GM12801 (cell line): ENCODE data around the gene C11orf98.

Source experiments
- CTCF ChIP-seq: IDR thresholded peaks from one replicate; pipeline ENCODE4 v1.5.1; 2011; ENCODE audit warnings: control low read depth; ENCODE audit not compliant: insufficient read length; ENCODE audit errors: extremely low read depth

Gene C11orf98

DNA sequence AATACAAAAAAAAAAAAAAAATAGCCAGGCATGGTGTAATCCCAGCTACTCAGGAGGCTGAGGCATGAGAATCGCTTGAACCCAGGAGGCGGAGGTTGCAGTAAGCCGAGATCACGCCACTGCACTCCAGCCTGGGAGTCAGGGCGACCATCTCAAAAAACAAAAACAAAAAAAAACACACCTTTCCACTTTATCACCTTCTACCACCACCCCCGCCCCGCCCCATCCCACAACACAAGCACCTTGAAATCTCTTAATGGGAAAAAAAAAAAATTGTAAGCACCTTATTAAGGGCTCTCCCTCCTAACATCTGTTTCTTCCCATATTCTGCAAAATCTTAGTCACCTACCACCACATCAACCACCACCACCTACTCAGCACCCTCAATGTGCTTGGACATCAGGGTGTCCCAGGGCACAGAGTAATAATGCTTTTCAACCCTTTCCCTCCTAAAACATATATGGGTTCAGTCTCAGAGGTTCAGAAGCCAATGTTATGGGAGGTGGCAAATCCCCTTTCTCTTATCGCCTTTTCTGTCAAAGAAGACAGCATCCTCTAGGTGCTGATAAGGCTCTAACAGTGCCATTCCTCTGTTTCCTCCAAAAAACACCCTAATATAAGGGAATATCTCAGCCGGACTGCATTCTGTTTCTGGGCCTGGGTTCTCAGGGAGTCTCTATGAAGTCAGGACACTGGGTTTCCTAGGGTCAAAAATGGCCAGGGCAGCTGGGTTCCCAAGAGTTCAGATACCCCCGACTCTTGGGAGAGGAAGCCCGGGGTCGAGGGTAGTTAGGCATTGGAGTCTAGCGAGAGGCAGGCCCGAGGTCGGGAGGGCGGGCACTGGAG lies 12.6 kb downstream of the C11orf98 start:
- no peak for TF ChIP-seq CTCF

DNA sequence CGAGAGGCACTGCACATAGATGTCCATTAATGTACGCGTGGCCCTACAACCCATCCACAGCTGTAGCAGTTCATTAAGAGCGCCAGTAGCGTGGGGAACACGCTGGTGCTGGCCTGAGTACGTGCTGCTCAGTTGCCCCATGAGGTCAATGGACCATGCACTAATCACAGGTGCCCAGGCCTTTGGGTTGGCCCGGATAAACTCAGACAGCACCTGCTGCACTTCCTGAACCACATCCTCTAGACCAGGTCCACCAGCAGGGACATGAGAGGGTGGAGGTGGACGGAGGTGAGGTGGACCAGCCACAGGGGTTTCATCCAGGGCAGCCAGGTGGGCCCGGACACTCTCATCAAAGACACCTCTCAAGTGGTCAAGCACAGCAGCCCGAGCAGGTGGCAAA lies 15.5 kb downstream of the C11orf98 start:
- no peak for TF ChIP-seq CTCF

GRCh38 chr11:62648967-62649364 lies 16.0 kb downstream of the C11orf98 start:
- no peak for TF ChIP-seq CTCF

DNA sequence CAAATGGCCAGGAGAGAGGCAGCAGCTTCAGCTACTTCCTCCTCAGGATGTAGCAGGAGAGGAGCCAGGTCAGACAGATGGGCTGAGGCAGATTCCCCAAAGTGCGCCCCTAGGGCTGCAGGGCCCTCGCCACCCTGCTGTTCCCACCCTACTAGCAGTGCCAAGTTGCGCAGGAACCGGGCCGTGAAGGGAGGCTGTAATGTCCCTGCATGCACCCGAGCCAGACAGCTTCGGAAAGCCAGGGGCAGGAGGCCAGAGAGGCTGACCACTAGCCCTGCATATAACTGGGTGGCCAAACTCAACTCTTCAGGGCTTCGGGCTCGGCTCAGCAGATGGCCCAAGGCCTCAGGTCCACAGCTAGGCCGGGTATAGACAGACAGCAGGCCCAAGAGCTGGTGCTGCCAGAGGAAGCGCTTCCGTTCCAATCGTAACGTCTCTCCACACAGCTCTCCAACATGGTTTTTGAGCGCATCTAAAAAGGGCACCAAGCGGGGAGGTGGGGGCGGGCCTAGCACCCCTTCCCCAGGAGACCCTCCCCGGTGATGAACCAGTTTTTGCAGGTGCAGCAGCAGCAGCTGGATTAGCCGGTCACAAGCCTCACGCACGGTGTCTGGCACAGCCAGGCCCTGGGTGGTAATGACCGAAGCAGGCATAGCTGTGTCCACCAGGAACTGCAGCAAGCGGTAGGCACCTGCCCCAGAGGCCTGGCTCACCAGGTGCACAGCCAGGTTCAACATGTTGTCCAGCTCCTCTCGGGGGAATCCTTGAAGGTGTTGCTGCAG lies 16.6 kb downstream of the C11orf98 start:
- TF ChIP-seq CTCF = no peak

GRCh38 chr11:62647609-62648005 lies 17.4 kb downstream of the C11orf98 start:
- TF ChIP-seq CTCF = no peak

- no peak for TF ChIP-seq CTCF
Observed at GRCh38 chr11:62646825-62647608, 18.0 kb downstream of the C11orf98 start.
